Activated T-cell treated with anti-CD3 and anti-CD28 coated beads, Interleukin-2, amount 50 U/mL, for 4 hours (primary cell): ENCODE data around the gene ALAS1. TPM values are rescaled to one million over a fixed set of nuclear protein-coding genes. Genes with fewer than 3 reads are reported as not detected.
"Not testable (repeated sequence)": the region's sequence is repeated elsewhere in the genome, so short reads cannot be mapped to it uniquely, and the experiment has no call there.

Experiments
- ATAC-seq, 2 donors: fragments of 200-7000 bp; cut with Tn5 transposase; one replicate each; pipeline ENCODE4 v1.10.0; 2021
- DNase-seq: peaks from one replicate; pipeline ENCODE4 v3.0.0-alpha.2; 2020
- H3K27me3 Mint-ChIP-seq: one replicate; pipeline ENCODE4 v1.8.0; 2021; ENCODE audit warnings: low read depth, mixed read lengths
- H3K36me3 Mint-ChIP-seq: one replicate; pipeline ENCODE4 v1.8.0; 2022; ENCODE audit warnings: mixed read lengths; ENCODE audit not compliant: insufficient read depth
- H3K4me1 Mint-ChIP-seq: one replicate; pipeline ENCODE4 v1.8.0; 2021; ENCODE audit warnings: low read depth, mixed read lengths
- H3K4me3 Mint-ChIP-seq: one replicate; pipeline ENCODE4 v1.8.0; 2021; ENCODE audit warnings: mild to moderate bottlenecking, moderate library complexity, mixed read lengths
- H3K9me3 Mint-ChIP-seq: one replicate; pipeline ENCODE4 v1.8.0; 2021; ENCODE audit warnings: mixed read lengths
- total RNA-seq, 3 donors: library from RNA; stranded (reverse); gene quantifications; one replicate each; pipeline ENCODE4 v1.2.1, GENCODE V29; 2021

ALAS1 gene
- total RNA-seq = 10 to 100 TPM; 61.8 to 70.9 (median 66.2) TPM

DNA sequence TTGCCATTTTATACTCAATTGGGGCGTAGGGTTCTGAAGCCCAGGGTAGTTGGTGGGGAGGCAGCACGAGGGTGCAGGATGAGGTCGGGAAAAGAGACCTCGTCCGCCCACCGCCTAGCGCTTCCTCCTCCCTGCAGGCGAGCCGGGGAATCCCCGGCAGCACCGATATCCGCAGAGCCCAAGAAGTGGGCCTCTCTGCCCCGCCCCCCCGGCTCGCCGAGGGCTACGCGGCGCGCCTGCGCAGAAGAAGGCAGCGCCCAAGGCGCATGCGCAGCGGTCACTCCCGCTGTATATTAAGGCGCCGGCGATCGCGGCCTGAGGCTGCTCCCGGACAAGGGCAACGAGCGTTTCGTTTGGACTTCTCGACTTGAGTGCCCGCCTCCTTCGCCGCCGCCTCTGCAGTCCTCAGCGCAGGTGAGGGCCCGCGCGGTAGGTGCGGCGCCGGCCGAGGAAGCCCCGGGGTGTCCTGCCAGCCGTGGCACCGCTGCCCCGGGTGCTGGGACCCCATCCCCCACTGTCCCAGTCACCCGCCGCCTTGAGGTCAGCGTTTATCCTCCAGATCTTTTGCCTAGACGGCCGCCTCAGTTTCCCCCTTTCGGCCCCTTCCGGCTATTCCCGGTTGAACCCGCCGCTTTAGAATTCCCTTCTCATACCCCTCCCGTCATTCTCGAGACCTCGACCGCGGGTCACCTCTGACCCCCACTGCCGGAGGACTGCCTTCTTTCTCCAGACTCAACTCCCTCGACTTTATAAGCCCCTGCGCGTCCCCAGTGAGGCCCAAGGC is at the start of gene ALAS1:
Gene ALAS1, plus strand, starts transcription at position 319 of the 784 bp plus-strand sequence. CDS start 1,082 bp downstream, outside the sequence.
- H3K27me3 Mint-ChIP-seq = no peaks in the 10 kb centered on the region
- ATAC-seq (peak; percentile 95 to 96), DNase-seq (peak; percentile 94)
- peaks cover 46% of the 10 kb centered on the region for H3K4me1 Mint-ChIP-seq
- H3K9me3 Mint-ChIP-seq = no peaks in the 10 kb centered on the region
- H3K36me3 Mint-ChIP-seq = peaks cover 20% of the 10 kb centered on the region
- peak within 1 kb of the TSS; percentile 97 for H3K4me3 Mint-ChIP-seq

- DNase-seq = no peak
- no peak for ATAC-seq
- Mint-ChIP-seq H3K27me3 (no peaks in the 10 kb centered on the region), H3K36me3 (no peaks in the 10 kb centered on the region), H3K4me1 (peaks cover 2% of the 10 kb centered on the region), H3K4me3 (no peak overlapping the region), H3K9me3 (no peaks in the 10 kb centered on the region)
Measured at GRCh38 chr3:52149021-52149420, 48.9 kb upstream of the ALAS1 start.

- ATAC-seq = no peak
- Mint-ChIP-seq H3K4me3 (no peak overlapping the region), H3K36me3 (no peaks in the 10 kb centered on the region)
Measured at GRCh38 chr3:52149726-52150125, 48.2 kb upstream of the ALAS1 start.

GRCh38 chr3:52150357-52150756 is 47.6 kb upstream of the ALAS1 start:
- ATAC-seq (no peak), DNase-seq (no peak)
- no peaks in the 10 kb centered on the region for H3K27me3 Mint-ChIP-seq
- H3K4me1 Mint-ChIP-seq = peaks cover 6% of the 10 kb centered on the region
- no peaks in the 10 kb centered on the region for H3K36me3 Mint-ChIP-seq
- no peaks in the 10 kb centered on the region for H3K9me3 Mint-ChIP-seq
- H3K4me3 Mint-ChIP-seq = no peak overlapping the region

More at GRCh38 chr3:52149726-52150125, 48.2 kb upstream of the ALAS1 start:
- no peaks in the 10 kb centered on the region for H3K27me3 Mint-ChIP-seq
- DNase-seq = no peak
- no peaks in the 10 kb centered on the region for H3K9me3 Mint-ChIP-seq
- H3K4me1 Mint-ChIP-seq = peaks cover under 1% of the 10 kb centered on the region

GRCh38 chr3:52150860-52151259 is 47.1 kb upstream of the ALAS1 start:
- DNase-seq (no peak), ATAC-seq (no peak)
- Mint-ChIP-seq H3K27me3 (no peaks in the 10 kb centered on the region), H3K4me3 (no peak overlapping the region), H3K36me3 (no peaks in the 10 kb centered on the region), H3K9me3 (no peaks in the 10 kb centered on the region), H3K4me1 (peaks cover 6% of the 10 kb centered on the region)

GRCh38 chr3:52151991-52152390 is 46.0 kb upstream of the ALAS1 start:
- H3K4me1 Mint-ChIP-seq, H3K9me3 Mint-ChIP-seq, H3K27me3 Mint-ChIP-seq, DNase-seq, H3K4me3 Mint-ChIP-seq, H3K36me3 Mint-ChIP-seq, ATAC-seq: not testable (repeated sequence)

GRCh38 chr3:52153389-52154096 is 44.4 kb upstream of the ALAS1 start:
- no peaks in the 10 kb centered on the region for H3K27me3 Mint-ChIP-seq
- peaks cover 6% of the 10 kb centered on the region for H3K4me1 Mint-ChIP-seq
- peak overlapping the region; percentile 90 for H3K4me3 Mint-ChIP-seq
- ATAC-seq = peak in 1 of 2 donors; percentile 2
- H3K9me3 Mint-ChIP-seq = no peaks in the 10 kb centered on the region
- no peaks in the 10 kb centered on the region for H3K36me3 Mint-ChIP-seq
- no peak for DNase-seq

GRCh38 chr3:52154135-52155094 is 43.5 kb upstream of the ALAS1 start, which contains the start of gene POC1A:
Gene POC1A, minus strand, starts transcription at chr3:52154423. Its CDS starts 51 bp downstream, at chr3:52154372.
- H3K27me3 Mint-ChIP-seq = no peaks in the 10 kb centered on the region
- peak within 1 kb of the TSS; percentile 90 for H3K4me3 Mint-ChIP-seq
- H3K36me3 Mint-ChIP-seq = no peaks in the 10 kb centered on the region
- H3K9me3 Mint-ChIP-seq = no peaks in the 10 kb centered on the region
- ATAC-seq (peak; percentile 91), DNase-seq (peak; percentile 84)
- peaks cover 6% of the 10 kb centered on the region for H3K4me1 Mint-ChIP-seq

- no peak for DNase-seq
- H3K27me3 Mint-ChIP-seq = no peaks in the 10 kb centered on the region
- no peaks in the 10 kb centered on the region for H3K9me3 Mint-ChIP-seq
- no peak for ATAC-seq
- peaks cover 6% of the 10 kb centered on the region for H3K4me1 Mint-ChIP-seq
- H3K36me3 Mint-ChIP-seq = no peaks in the 10 kb centered on the region
- H3K4me3 Mint-ChIP-seq = peak overlapping the region; percentile 56
Measured at GRCh38 chr3:52155912-52156311, 42.0 kb upstream of the ALAS1 start.

DNA sequence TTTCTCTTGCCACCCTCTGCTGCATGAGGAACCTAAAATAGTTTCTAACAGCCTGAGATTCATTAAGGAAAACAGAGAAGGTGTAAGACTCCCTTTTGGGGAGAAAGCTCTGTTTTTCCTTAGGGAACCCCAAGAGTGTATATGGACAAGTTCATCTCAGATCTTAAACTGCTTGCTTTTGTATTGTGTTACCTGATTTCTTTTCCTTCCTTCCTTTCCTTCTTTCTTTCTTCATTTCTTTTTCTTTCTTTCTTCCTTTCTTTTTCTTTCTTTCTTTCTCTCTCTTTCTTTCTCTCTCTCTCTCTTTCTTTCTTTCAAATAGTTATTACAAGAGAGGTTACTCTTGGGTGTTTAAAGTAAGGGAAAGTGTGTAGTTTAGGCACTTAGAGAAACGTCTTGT is 38.5 kb upstream of the ALAS1 start:
- Mint-ChIP-seq H3K9me3 (no peaks in the 10 kb centered on the region), H3K27me3 (no peaks in the 10 kb centered on the region), H3K4me3 (no peak overlapping the region), H3K4me1 (peaks cover 6% of the 10 kb centered on the region), H3K36me3 (no peaks in the 10 kb centered on the region)
- ATAC-seq (no peak), DNase-seq (no peak)

DNA sequence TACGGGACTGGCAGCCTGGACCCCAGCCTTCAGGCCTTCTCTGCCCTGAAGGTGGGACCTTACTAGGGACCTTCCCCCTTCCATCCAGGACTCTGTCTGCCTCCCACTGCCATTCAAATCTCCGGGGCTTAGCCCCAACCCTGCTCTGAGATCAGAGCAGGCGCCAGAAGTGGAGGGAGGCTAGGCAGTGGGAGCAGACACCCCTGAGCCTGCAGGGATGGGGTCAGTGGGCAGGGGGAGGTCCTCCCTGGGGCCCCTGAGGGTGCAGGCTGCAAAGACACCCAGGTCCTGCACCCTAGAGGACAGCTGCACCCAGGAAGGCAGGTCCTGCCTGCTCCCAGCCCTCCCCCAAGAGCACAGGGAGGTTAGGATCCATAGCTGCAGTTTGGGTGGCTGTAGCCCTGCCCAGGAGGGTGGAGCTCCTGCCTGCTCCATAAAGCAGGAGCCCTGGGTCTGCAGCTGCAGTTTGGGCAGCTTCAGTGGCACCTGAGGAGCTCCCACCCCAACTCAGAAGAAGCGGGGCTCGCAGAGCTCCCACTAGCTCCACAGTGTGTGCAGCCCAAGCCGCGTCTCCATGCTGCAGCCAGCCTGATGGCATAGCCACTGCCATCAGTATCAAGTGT is 35.6 kb upstream of the ALAS1 start:
- Mint-ChIP-seq H3K36me3 (no peaks in the 10 kb centered on the region), H3K4me3 (no peak overlapping the region), H3K4me1 (no peaks in the 10 kb centered on the region), H3K27me3 (no peaks in the 10 kb centered on the region), H3K9me3 (no peaks in the 10 kb centered on the region)
- ATAC-seq (no peak), DNase-seq (no peak)

DNA sequence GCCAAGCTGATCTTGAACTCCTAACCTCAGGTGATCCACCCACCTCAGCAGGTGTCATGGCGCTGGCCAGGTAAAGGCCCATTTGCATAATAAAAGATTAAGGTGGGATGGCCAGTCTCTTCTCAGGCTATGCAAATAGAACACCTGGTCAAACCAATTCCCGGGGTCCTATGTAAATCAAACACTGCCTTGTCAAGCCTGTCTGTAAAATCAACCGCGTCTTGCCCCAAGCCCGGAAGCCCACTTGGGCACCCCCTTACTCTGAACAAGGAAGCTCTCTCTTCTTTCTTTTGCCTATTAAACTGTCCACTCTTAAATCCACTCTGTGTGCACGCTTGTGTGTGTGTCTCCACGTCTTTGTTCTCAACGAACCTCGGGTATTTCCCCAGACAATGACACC is 30.7 kb upstream of the ALAS1 start:
- DNase-seq (no peak), ATAC-seq (no peak)
- H3K27me3 Mint-ChIP-seq = no peaks in the 10 kb centered on the region
- H3K4me3 Mint-ChIP-seq = no peak overlapping the region
- H3K9me3 Mint-ChIP-seq = no peaks in the 10 kb centered on the region
- H3K36me3 Mint-ChIP-seq = no peaks in the 10 kb centered on the region
- no peaks in the 10 kb centered on the region for H3K4me1 Mint-ChIP-seq

DNA sequence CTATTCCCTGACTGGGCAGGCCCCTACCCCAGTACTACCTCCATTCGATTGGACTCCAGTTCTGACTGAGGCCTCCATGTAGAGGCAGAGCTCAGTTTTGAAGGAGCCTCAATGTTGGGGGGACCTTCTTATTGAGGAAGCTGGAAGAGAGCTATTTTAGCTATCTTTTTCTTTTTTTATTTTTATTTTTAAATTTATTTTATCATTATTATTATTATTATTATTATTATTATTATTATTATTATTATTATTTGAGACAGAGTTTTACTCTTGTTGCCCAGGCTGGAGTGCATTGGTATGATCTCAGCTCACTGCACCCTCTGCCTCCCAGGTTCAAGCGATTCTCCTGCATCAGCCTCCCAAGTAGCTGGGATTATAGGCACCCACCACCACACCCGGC is 27.7 kb upstream of the ALAS1 start:
- not testable (repeated sequence) for H3K36me3 Mint-ChIP-seq, H3K4me1 Mint-ChIP-seq, H3K27me3 Mint-ChIP-seq, H3K4me3 Mint-ChIP-seq, ATAC-seq, H3K9me3 Mint-ChIP-seq, DNase-seq
